Measurements from ENCODE around the gene FBXW9. TPM values are rescaled to one million over a fixed set of nuclear protein-coding genes. Genes with fewer than 3 reads are reported as not detected.

Gene FBXW9
- polyA plus RNA-seq, 3 donors: 4.4 to 7.2 (median 5.1) TPM

DNA sequence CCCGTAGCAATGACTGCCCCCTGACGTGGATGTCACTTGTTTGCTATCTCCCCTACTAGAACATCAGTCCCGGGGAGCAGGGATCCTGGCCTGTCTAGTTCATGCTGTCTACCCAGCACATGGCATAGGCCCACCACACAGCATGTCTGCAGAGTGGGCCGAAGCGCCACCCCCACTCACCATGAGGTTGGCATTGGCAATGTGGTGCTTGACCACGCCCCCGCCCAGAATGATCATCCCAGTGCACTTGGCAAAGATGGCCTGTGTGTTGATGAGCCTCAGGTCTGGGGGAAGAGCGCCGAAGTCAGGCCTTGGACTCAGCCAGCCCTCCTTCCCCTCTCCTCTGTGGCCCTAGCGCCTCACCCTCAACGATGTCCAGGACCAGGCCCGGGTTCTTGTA is 19.5 kb downstream of the FBXW9 start:
- Histone ChIP-seq H3K9ac (ENCODE audit: insufficient read depth, low read length, poor library complexity, severe bottlenecking) (no peak overlapping the region), H3K9me3 (replicated peaks in 1 of 2; ENCODE audit: control insufficient read depth in 1 of 2, insufficient read depth in 1 of 2, low read length in 2 of 2) (no peaks in the 10 kb centered on the region), H3K79me2 (ENCODE audit: insufficient read depth, low read length) (peaks cover 22% of the 10 kb centered on the region), H3K4me3 (replicated peaks in 1 of 3; ENCODE audit: low read depth in 2 of 3, low read length in 3 of 3) (no peak overlapping the region), H3K4me2 (replicated peaks; ENCODE audit: extremely low read depth, low read length, poor library complexity, severe bottlenecking) (no peak overlapping the region), H3K27me3 (ENCODE audit: control insufficient read depth in 2 of 2, insufficient read depth in 2 of 2, low read length in 2 of 2) (no peaks in the 10 kb centered on the region), H2AFZ (ENCODE audit: insufficient read depth, low read depth, low read length, poor library complexity, severe bottlenecking) (no peak overlapping the region), H3K4me1 (ENCODE audit: control insufficient read depth in 1 of 2, insufficient read depth in 2 of 2, low read length in 2 of 2) (peaks cover 12 to 23% of the 10 kb centered on the region in 2 donors), H4K20me1 (ENCODE audit: insufficient read depth, low read length) (peaks cover 67% of the 10 kb centered on the region), H3K27ac (ENCODE audit: low read depth in 1 of 2, low read length in 2 of 2) (no peak overlapping the region), H3K36me3 (replicated peaks in 1 of 2; ENCODE audit: control insufficient read depth in 1 of 2, insufficient read depth in 2 of 2, low read length in 2 of 2) (peaks cover 60 to 79% of the 10 kb centered on the region in 2 donors)
- Mint-ChIP-seq H3K27me3 (ENCODE audit: low read depth in 3 of 3) (peaks cover 0 to 5% (median 0%) of the 10 kb centered on the region in 3 donors), H3K36me3 (peaks cover 63 to 82% of the 10 kb centered on the region in 2 donors), H3K4me1 (peaks cover 26% of the 10 kb centered on the region), H3K9me3 (peaks cover 0 to 3% (median 0%) of the 10 kb centered on the region in 7 donors), H3K4me3 (no peak overlapping the region), H3K27ac (peak overlapping the region in 4 of 7 donors; percentile 1 to 50 (median 18))
- intact Hi-C loops (cut with micrococcal nuclease): no loop called here
- no peak for DNase-seq
- 96% methylated on average over 8 of the region's 12 CpGs for WGBS (ENCODE audit: insufficient coverage)
- TF ChIP-seq, protein P1, sequence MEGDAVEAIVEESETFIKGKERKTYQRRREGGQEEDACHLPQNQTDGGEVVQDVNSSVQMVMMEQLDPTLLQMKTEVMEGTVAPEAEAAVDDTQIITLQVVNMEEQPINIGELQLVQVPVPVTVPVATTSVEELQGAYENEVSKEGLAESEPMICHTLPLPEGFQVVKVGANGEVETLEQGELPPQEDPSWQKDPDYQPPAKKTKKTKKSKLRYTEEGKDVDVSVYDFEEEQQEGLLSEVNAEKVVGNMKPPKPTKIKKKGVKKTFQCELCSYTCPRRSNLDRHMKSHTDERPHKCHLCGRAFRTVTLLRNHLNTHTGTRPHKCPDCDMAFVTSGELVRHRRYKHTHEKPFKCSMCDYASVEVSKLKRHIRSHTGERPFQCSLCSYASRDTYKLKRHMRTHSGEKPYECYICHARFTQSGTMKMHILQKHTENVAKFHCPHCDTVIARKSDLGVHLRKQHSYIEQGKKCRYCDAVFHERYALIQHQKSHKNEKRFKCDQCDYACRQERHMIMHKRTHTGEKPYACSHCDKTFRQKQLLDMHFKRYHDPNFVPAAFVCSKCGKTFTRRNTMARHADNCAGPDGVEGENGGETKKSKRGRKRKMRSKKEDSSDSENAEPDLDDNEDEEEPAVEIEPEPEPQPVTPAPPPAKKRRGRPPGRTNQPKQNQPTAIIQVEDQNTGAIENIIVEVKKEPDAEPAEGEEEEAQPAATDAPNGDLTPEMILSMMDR (IDR thresholded peaks at IDR 0.05): no peak

DNA sequence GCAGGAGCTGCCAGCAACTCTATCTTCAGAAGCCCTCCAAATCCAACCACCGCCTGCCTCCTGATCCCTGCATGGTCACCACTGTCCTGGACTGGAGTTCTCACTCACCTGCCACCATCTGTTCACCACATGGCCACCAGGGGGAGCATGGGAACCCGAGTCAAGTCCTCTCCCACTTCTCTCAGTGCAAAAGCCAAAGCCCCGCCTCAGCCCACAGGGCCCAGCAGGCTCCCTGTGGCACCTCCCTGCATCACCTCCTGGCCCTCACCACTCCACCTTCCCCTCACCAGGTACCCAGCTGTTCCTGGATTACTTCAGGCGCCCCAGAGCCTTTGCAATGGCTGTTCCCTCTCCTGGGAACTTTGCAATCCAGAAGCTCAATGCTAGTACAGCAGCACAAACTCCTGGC is 20.0 kb downstream of the FBXW9 start:
- no peak overlapping the region for H3K4me3 Mint-ChIP-seq
- TF ChIP-seq, protein P1 (IDR thresholded peaks at IDR 0.05): peak; percentile 88
- Histone ChIP-seq H3K4me2 (replicated peaks; ENCODE audit: extremely low read depth, low read length, poor library complexity, severe bottlenecking) (no peak overlapping the region), H3K79me2 (ENCODE audit: insufficient read depth, low read length) (peaks cover 22% of the 10 kb centered on the region), H2AFZ (ENCODE audit: insufficient read depth, low read depth, low read length, poor library complexity, severe bottlenecking) (no peak overlapping the region), H3K27me3 (ENCODE audit: control insufficient read depth in 2 of 2, insufficient read depth in 2 of 2, low read length in 2 of 2) (no peaks in the 10 kb centered on the region), H3K36me3 (replicated peaks in 1 of 2; ENCODE audit: control insufficient read depth in 1 of 2, insufficient read depth in 2 of 2, low read length in 2 of 2) (peaks cover 60 to 79% of the 10 kb centered on the region in 2 donors), H3K9me3 (replicated peaks in 1 of 2; ENCODE audit: control insufficient read depth in 1 of 2, insufficient read depth in 1 of 2, low read length in 2 of 2) (no peaks in the 10 kb centered on the region), H3K4me3 (replicated peaks in 1 of 3; ENCODE audit: low read depth in 2 of 3, low read length in 3 of 3) (no peak overlapping the region), H3K4me1 (ENCODE audit: control insufficient read depth in 1 of 2, insufficient read depth in 2 of 2, low read length in 2 of 2) (peaks cover 9 to 19% of the 10 kb centered on the region in 2 donors), H4K20me1 (ENCODE audit: insufficient read depth, low read length) (peaks cover 67% of the 10 kb centered on the region), H3K27ac (ENCODE audit: low read depth in 1 of 2, low read length in 2 of 2) (peak overlapping the region in 1 of 2 donors; percentile 32), H3K9ac (ENCODE audit: insufficient read depth, low read length, poor library complexity, severe bottlenecking) (no peak overlapping the region)
- peaks cover 0 to 3% (median 0%) of the 10 kb centered on the region in 7 donors for H3K9me3 Mint-ChIP-seq
- H3K27ac Mint-ChIP-seq: peak overlapping the region in 4 of 7 donors; percentile 1 to 57 (median 14)
- intact Hi-C loops (cut with micrococcal nuclease): no loop called here
- H3K36me3 Mint-ChIP-seq: peaks cover 64 to 83% of the 10 kb centered on the region in 2 donors
- H3K27me3 Mint-ChIP-seq (ENCODE audit: low read depth in 3 of 3): peaks cover 0 to 4% (median 0%) of the 10 kb centered on the region in 3 donors
- DNase-seq: peak; percentile 59 to 75 (median 60)
- peaks cover 27% of the 10 kb centered on the region for H3K4me1 Mint-ChIP-seq
- WGBS (ENCODE audit: insufficient coverage): 44% methylated on average over 4 of the region's 4 CpGs

Data from CD14-positive monocyte (primary cell).